ENCODE results near the gene NISCH. TPM values are rescaled to one million over a fixed set of nuclear protein-coding genes. Genes with fewer than 3 reads are reported as not detected.

The NISCH gene
- polyA plus RNA-seq, 1 donor (not counting 4 experiments of a cell fraction or from before 2014, with no cell fraction given), result 48.1 TPM

DNA sequence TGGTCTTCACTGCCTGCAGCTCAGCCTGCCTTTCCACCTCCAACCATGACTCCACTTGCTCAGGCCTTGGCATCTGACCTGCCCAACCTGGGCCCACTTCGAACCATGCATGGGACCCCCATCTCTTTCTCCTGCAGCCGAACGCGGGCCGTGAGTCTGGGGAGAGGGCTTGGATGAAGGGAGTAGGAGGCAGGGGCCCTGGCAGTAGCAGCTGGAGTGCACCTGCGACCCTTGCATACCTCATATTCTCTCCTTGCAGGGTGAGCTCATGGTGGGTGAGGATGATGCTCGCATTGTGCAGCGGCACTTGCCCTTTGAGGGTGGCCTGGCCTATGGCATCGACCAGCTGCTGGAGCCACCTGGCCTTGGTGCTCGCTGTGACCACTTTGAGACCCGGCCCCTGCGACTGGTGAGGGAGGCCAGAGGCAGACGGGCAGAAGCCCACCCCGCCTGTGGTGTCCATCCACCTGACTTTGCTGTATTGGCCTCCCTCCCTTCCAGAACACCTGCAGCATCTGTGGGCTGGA lies 64.8 kb downstream of the NISCH start:
- H3K36me3 ChIP-seq (ENCODE audit: control insufficient read depth in 2 of 2, extremely low read depth in 1 of 2, insufficient read depth in 2 of 2, low read length in 2 of 2), result peaks cover 4% of the 10 kb centered on the region in 2 experiments
- no peaks in the 10 kb centered on the region for H3K79me2 ChIP-seq (ENCODE audit: control insufficient read depth, insufficient read depth, low read length)
- peaks cover 3% of the 10 kb centered on the region for H4K20me1 ChIP-seq (ENCODE audit: control insufficient read depth, extremely low read depth, insufficient read depth, low read length)
- no peak overlapping the region for H3K27ac ChIP-seq (ENCODE audit: control insufficient read depth, insufficient read depth, low read length)
- DNase-seq (ENCODE audit: low read depth, low spot score), result no peak
- no peak for FAIRE-seq
- H3K9ac ChIP-seq (ENCODE audit: control insufficient read depth, extremely low read depth, insufficient read depth, low read length), result no peak overlapping the region
- H2AFZ ChIP-seq (ENCODE audit: control insufficient read depth, low read length), result no peak overlapping the region
- no peak overlapping the region for H3K4me3 ChIP-seq (ENCODE audit: control insufficient read depth in 2 of 3, extremely low read depth in 1 of 3, insufficient read depth in 2 of 3, low read depth in 1 of 3, low read length in 3 of 3)
- no peak overlapping the region for H3K4me2 ChIP-seq (ENCODE audit: control insufficient read depth, extremely low read depth, insufficient read depth, low read depth, low read length)
- peaks cover 7% of the 10 kb centered on the region for H3K4me1 ChIP-seq (ENCODE audit: control insufficient read depth, extremely low read depth, insufficient read depth, low read length)
- H3K9me3 ChIP-seq (ENCODE audit: control insufficient read depth, low read depth, low read length), result no peaks in the 10 kb centered on the region
- peaks cover 5% of the 10 kb centered on the region for H3K27me3 ChIP-seq (ENCODE audit: control insufficient read depth, extremely low read depth, insufficient read depth, low read length)
- TF ChIP-seq EZH2 (IDR thresholded peaks at IDR 0.05; ENCODE audit: low read length), result no peak
- TF ChIP-seq CTCF (optimal IDR thresholded peaks at IDR 0.05 in 1 of 3, IDR thresholded peaks at IDR 0.05 in 1 of 3, conservative IDR thresholded peaks at IDR 0.05 in 1 of 3; ENCODE audit: extremely low read depth in 1 of 3, insufficient read depth in 2 of 3, low read length in 3 of 3), result no peak
- no peaks in the 10 kb centered on the region for H3K9me1 ChIP-seq (ENCODE audit: control insufficient read depth, extremely low read depth, insufficient read depth, low read length)
- dilution Hi-C loops (cut with MboI; ENCODE audit: extremely low pct_ligation_motif_present, low sequenced_read_pairs), result no loop called here

DNA sequence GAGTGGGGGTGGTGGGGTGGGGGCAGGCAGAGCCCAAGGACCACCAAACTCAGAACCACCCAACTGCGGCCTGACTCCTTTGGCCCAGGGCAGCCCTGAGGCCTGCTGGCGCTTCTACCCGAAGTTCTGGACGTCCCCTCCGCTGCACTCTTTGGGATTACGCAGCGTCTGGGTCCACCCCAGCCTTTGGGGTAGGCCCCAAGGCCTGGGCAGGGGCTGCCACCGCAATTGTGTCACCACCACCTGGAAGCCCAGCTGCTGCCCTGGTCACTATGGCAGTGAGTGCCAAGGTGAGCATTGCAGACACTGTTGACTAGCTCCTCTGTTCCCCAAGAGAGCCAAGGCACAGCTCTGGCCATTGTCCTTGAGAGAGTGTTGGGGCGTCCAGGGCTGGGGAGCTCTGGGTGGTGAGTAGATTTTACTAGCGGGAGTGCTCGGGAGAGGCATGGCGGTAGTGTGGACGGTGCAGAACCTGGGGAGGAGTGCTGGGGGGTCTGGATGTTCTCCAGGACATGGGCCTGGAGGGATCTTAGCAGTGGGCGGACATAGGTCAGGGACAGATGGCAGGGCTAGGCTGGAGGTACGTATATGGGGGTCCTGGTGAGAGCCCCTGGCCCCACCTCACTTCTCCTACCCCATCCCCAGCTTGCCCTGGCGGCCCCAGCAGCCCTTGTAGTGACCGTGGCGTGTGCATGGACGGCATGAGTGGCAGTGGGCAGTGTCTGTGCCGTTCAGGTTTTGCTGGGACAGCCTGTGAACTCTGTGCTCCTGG lies 65.5 kb downstream of the NISCH start:
- H2AFZ ChIP-seq (ENCODE audit: control insufficient read depth, low read length), result no peak overlapping the region
- no peak overlapping the region for H3K4me2 ChIP-seq (ENCODE audit: control insufficient read depth, extremely low read depth, insufficient read depth, low read depth, low read length)
- DNase-seq (ENCODE audit: low read depth, low spot score) (no peak), FAIRE-seq (no peak)
- TF ChIP-seq EZH2 (IDR thresholded peaks at IDR 0.05; ENCODE audit: low read length) (no peak), CTCF (optimal IDR thresholded peaks at IDR 0.05 in 1 of 3, IDR thresholded peaks at IDR 0.05 in 1 of 3, conservative IDR thresholded peaks at IDR 0.05 in 1 of 3; ENCODE audit: extremely low read depth in 1 of 3, insufficient read depth in 2 of 3, low read length in 3 of 3) (no peak)
- H4K20me1 ChIP-seq (ENCODE audit: control insufficient read depth, extremely low read depth, insufficient read depth, low read length), result peaks cover 3% of the 10 kb centered on the region
- H3K9ac ChIP-seq (ENCODE audit: control insufficient read depth, extremely low read depth, insufficient read depth, low read length), result no peak overlapping the region
- H3K4me1 ChIP-seq (ENCODE audit: control insufficient read depth, extremely low read depth, insufficient read depth, low read length), result peaks cover 14% of the 10 kb centered on the region
- peaks cover 4% of the 10 kb centered on the region in 2 experiments for H3K36me3 ChIP-seq (ENCODE audit: control insufficient read depth in 2 of 2, extremely low read depth in 1 of 2, insufficient read depth in 2 of 2, low read length in 2 of 2)
- peaks cover 5% of the 10 kb centered on the region for H3K27me3 ChIP-seq (ENCODE audit: control insufficient read depth, extremely low read depth, insufficient read depth, low read length)
- H3K27ac ChIP-seq (ENCODE audit: control insufficient read depth, insufficient read depth, low read length), result no peak overlapping the region
- H3K9me1 ChIP-seq (ENCODE audit: control insufficient read depth, extremely low read depth, insufficient read depth, low read length), result peaks cover 3% of the 10 kb centered on the region
- no peaks in the 10 kb centered on the region for H3K79me2 ChIP-seq (ENCODE audit: control insufficient read depth, insufficient read depth, low read length)
- no peak overlapping the region for H3K4me3 ChIP-seq (ENCODE audit: control insufficient read depth in 2 of 3, extremely low read depth in 1 of 3, insufficient read depth in 2 of 3, low read depth in 1 of 3, low read length in 3 of 3)
- dilution Hi-C loops (cut with MboI; ENCODE audit: extremely low pct_ligation_motif_present, low sequenced_read_pairs), result no loop called here
- no peaks in the 10 kb centered on the region for H3K9me3 ChIP-seq (ENCODE audit: control insufficient read depth, low read depth, low read length)
